Activated T-cell treated with anti-CD3 and anti-CD28 coated beads for 48 hours (primary cell): ENCODE results near the gene DEAF1.

Source experiments
- DNase-seq: peaks from one replicate; pipeline ENCODE4 v3.0.0-alpha.2; 2020; ENCODE audit warnings: low read depth

Gene DEAF1

GRCh38 chr11:611001-611996 is 83.7 kb downstream of the DEAF1 start:
- no peak for DNase-seq

- no peak for DNase-seq
Measured at GRCh38 chr11:610146-610801, 84.7 kb downstream of the DEAF1 start.

- no peak for DNase-seq
Measured at GRCh38 chr11:609341-609811, 85.6 kb downstream of the DEAF1 start.

DNA sequence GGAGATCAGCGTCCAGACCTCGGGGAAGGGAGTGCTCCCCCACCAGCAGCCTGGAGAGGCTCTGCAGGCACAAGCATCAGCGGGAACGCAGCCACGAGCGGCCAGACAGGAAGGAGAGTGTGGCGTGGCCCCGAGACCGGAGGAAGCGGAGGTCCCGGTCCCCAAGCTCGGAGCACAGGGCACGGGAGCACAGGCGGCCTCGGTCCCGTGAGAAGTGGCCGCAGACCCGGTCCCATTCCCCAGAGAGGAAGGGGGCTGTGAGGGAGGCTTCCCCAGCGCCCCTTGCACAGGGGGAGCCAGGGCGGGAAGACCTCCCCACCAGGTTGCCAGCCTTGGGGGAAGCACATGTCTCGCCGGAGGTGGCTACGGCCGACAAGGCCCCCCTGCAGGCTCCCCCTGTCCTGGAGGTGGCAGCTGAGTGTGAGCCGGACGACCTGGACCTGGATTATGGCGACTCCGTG is 86.2 kb downstream of the DEAF1 start:
- no peak for DNase-seq

DNA sequence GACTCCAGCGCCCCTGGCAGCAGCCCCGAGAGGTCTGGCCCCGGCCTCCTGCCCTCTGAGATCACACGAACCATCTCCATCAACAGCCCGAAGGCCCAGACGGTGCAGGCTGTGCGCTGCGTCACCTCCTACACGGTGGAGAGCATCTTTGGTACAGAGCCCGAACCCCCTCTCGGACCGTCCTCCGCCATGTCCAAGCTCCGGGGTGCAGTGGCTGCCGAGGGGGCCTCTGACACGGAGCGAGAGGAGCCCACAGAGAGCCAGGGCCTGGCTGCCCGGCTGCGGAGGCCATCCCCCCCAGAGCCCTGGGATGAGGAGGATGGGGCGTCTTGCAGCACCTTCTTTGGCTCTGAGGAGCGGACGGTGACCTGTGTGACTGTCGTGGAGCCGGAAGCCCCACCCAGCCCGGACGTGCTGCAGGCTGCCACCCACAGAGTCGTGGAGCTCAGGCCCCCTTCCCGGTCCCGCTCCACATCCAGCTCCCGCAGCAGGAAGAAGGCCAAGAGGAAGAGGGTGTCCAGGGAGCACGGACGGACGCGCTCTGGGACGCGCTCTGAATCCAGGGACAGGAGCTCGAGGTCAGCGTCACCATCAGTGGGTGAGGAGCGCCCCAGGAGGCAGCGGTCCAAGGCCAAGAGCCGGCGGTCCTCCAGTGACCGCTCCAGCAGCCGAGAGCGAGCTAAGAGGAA is 86.9 kb downstream of the DEAF1 start:
- DNase-seq, result no peak

DNA sequence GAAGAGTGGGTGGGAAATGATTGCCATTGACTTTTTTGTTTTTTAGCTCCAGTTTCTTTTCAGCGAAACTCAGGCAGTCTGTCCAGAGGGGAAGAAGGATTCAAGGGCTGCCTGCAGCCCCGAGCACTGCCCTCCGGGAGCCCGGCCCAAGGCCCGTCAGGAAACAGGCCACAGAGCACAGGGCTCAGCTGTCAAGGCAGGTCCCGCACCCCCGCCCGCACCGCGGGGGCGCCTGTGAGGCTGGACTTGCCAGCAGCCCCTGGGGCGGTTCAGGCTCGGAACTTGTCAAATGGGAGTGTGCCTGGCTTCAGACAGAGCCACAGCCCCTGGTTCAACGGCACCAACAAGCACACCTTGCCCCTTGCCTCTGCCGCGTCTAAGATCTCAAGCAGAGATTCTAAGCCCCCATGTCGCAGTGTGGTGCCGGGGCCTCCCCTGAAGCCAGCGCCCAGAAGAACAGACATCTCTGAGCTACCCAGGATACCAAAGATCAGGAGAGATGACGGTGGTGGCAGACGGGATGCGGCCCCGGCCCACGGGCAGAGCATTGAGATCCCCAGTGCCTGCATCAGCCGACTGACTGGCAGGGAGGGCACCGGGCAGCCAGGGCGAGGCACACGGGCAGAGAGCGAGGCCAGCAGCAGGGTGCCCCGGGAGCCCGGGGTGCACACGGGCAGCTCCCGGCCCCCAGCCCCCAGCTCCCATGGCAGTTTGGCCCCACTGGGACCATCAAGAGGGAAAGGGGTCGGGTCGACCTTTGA is 87.8 kb downstream of the DEAF1 start:
- no peak for DNase-seq

- no peak for DNase-seq
Measured at GRCh38 chr11:606245-606644, 88.8 kb downstream of the DEAF1 start.

GRCh38 chr11:605286-606129 is 89.5 kb downstream of the DEAF1 start:
- DNase-seq, result no peak

- DNase-seq, result no peak
Measured at GRCh38 chr11:603154-603553, 91.9 kb downstream of the DEAF1 start.

GRCh38 chr11:601573-602245 is 93.3 kb downstream of the DEAF1 start:
- no peak for DNase-seq

GRCh38 chr11:598005-598680 is 96.9 kb downstream of the DEAF1 start:
- DNase-seq, result no peak

- no peak for DNase-seq
Measured at GRCh38 chr11:597166-597725, 97.8 kb downstream of the DEAF1 start.

- DNase-seq, result no peak
Measured at GRCh38 chr11:596374-596773, 98.6 kb downstream of the DEAF1 start.

DNA sequence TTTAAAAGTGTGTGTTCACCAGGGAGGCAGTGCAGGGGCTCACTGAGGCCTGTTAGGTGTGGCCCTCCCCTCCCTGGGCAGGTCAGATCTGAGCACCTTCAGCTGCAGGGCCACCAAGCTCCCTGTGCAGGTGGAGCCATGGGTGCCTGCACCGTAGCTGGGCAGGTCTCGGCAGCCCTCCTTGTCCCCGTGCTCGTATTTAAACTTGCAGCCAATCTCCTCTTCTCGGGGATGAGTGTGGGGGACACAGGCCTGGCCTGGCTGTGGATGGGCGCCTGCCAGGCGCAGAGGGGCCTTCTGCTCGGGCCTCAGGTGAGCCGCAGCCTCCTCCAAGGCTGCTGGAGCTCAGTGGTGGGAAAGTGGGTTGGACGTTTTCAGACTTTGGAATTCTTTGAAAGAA is 99.6 kb downstream of the DEAF1 start:
- DNase-seq, result no peak
